Aorta (tissue), 5 donors: ENCODE results near the gene NPDC1. TPM values are rescaled to one million over a fixed set of nuclear protein-coding genes. Genes with fewer than 3 reads are reported as not detected.
A peak's percentile ranks its signal among the peaks of the same experiment; 100 is the strongest.
"Not testable (repeated sequence)": the region's sequence is repeated elsewhere in the genome, so short reads cannot be mapped to it uniquely, and the experiment has no call there.

Experiments
- ATAC-seq: fragments of 200-7000 bp; cut with Tn5 transposase; one replicate; pipeline ENCODE4 v1.9.1; 2022; ENCODE audit warnings: moderate library complexity; ENCODE audit not compliant: low FRiP score
- DNase-seq, 2 donors: peaks; one replicate each; pipeline ENCODE4 v3.0.0-alpha.2; 2020
- H3K27ac ChIP-seq, 2 donors: one replicate each; pipeline ENCODE4 v1.5.1; 2013; ENCODE audit warnings: low read length in 2 of 2, mild to moderate bottlenecking in 2 of 2, moderate library complexity in 2 of 2, control low read depth in 1 of 2, inconsistent platforms in 1 of 2, low read depth in 1 of 2
- H3K27me3 ChIP-seq, 2 donors: one replicate each; pipeline ENCODE4 v1.6.1; 2013; ENCODE audit warnings: control low read depth in 1 of 2, low read length in 1 of 2, mild to moderate bottlenecking in 1 of 2, moderate library complexity in 1 of 2; ENCODE audit not compliant: insufficient read depth in 2 of 2, control insufficient read depth in 1 of 2
- H3K36me3 ChIP-seq, 2 donors: one replicate each; pipeline ENCODE4 v1.6.1; 2013; ENCODE audit warnings: control low read depth in 1 of 2, low read length in 1 of 2, mild to moderate bottlenecking in 1 of 2; ENCODE audit not compliant: insufficient read depth in 2 of 2, control insufficient read depth in 1 of 2
- H3K4me1 ChIP-seq, 2 donors: one replicate each; pipeline ENCODE4 v1.6.1; 2013; ENCODE audit warnings: low read length in 2 of 2, control low read depth in 1 of 2, mild to moderate bottlenecking in 1 of 2, moderate library complexity in 1 of 2; ENCODE audit not compliant: insufficient read depth in 2 of 2, control insufficient read depth in 1 of 2
- H3K4me3 ChIP-seq, 2 donors: one replicate each; pipeline ENCODE4 v1.5.1; 2013; ENCODE audit warnings: low read length in 2 of 2, control low read depth in 1 of 2, mild to moderate bottlenecking in 1 of 2
- H3K9me3 ChIP-seq: one replicate; pipeline ENCODE4 v1.6.1; 2013; ENCODE audit warnings: mild to moderate bottlenecking, low read length; ENCODE audit not compliant: control insufficient read depth
- WGBS, 2 donors: extraction: QIAGEN DNeasy Blood & Tissue Kit; methylation state at CpG; one replicate each; pipeline ENCODE4 v1.1.7; 2013; 5-methylcytosine and 5-hydroxymethylcytosine counted together
- intact Hi-C, 2 donors: fragments of 100-400 bp; cut with DNase I; formaldehyde crosslinking; loops; one replicate each; pipeline versions ENCODE4 v1.14.2 to v1.15.0; 2022
- polyA plus RNA-seq, 2 donors: library from polyadenylated mRNA; stranded (reverse); fragments of 200-250 nt; gene quantifications; one replicate each; pipeline ENCODE4 v1.2.3, GENCODE V29; 2013
- total RNA-seq, 2 donors: library from RNA; stranded (reverse); fragmentation: NEBNext Ultra II Directional; extraction: Animal tissue kit (Norgen Biotek cat#: 25700); gene quantifications; one replicate each; pipeline ENCODE4 v1.2.1, GENCODE V29; 2021
- donor health status: healthy with polysubstance abuse.
- donor health status: Bipolar disorder and iron deficiency.
- donor health status: DM: no; HTN: no; CAD: no.
- donor health status: DM: no; HTN: no; CAD: no.
- donor health status: DM: yes; HTN: yes; CAD: no.

The NPDC1 gene
- total and polyA plus RNA-seq, 4 donors = 26.5 to 217 (median 145) TPM

- no peaks in the 10 kb centered on the region for H3K27me3 ChIP-seq
- WGBS, 2 donors = 87 to 91% methylated on average over 13 of the region's 13 CpGs
- H3K27ac ChIP-seq = no peak overlapping the region
- DNase-seq (no peak), ATAC-seq (peak; percentile 20)
- H3K4me3 ChIP-seq = no peak overlapping the region
- intact Hi-C loops = no loop called here
- no peaks in the 10 kb centered on the region for H3K36me3 ChIP-seq
- no peaks in the 10 kb centered on the region for H3K9me3 ChIP-seq
- no peaks in the 10 kb centered on the region for H3K4me1 ChIP-seq
These were observed 38.1 kb downstream of the NPDC1 start for GRCh38 chr9:137007816-137008270.

GRCh38 chr9:137007108-137007815 is 38.7 kb downstream of the NPDC1 start:
- Histone ChIP-seq H3K36me3 (no peaks in the 10 kb centered on the region), H3K27ac (no peak overlapping the region)
- no peak for ATAC-seq

GRCh38 chr9:137006116-137007003 is 39.6 kb downstream of the NPDC1 start:
- H3K36me3 ChIP-seq = no peaks in the 10 kb centered on the region
- no peaks in the 10 kb centered on the region for H3K27me3 ChIP-seq
- WGBS, 2 donors = 79 to 84% methylated on average over 24 of the region's 24 CpGs

More at GRCh38 chr9:137007108-137007815, 38.7 kb downstream of the NPDC1 start:
- WGBS, 2 donors = 65 to 67% methylated on average over 29 to 30 of the region's 30 CpGs
- H3K27me3 ChIP-seq = no peaks in the 10 kb centered on the region
- no peak overlapping the region for H3K4me3 ChIP-seq
- no peaks in the 10 kb centered on the region for H3K9me3 ChIP-seq
- no peaks in the 10 kb centered on the region for H3K4me1 ChIP-seq
- DNase-seq = no peak
- intact Hi-C loops = no loop called here

GRCh38 chr9:137004285-137004684 is 41.7 kb downstream of the NPDC1 start:
- WGBS, 2 donors = 40 to 42% methylated on average over 17 of the region's 17 CpGs
- not testable (repeated sequence) for H3K4me1 ChIP-seq

More at GRCh38 chr9:137006116-137007003, 39.6 kb downstream of the NPDC1 start:
- H3K27ac ChIP-seq = no peak overlapping the region
- ATAC-seq (no peak), DNase-seq (no peak)
- no peak overlapping the region for H3K4me3 ChIP-seq
- H3K9me3 ChIP-seq = no peaks in the 10 kb centered on the region
- H3K4me1 ChIP-seq = no peaks in the 10 kb centered on the region
- intact Hi-C loops = no loop called here

GRCh38 chr9:137002646-137003041 is 43.3 kb downstream of the NPDC1 start:
- DNase-seq (no peak), ATAC-seq (no peak)
- no peaks in the 10 kb centered on the region for H3K27me3 ChIP-seq
- 83 to 89% methylated on average over 10 of the region's 10 CpGs for WGBS, 2 donors
- no peaks in the 10 kb centered on the region for H3K36me3 ChIP-seq
- intact Hi-C loops = no loop called here
- H3K9me3 ChIP-seq = no peaks in the 10 kb centered on the region
- H3K4me3 ChIP-seq = no peak overlapping the region
- H3K4me1 ChIP-seq = no peaks in the 10 kb centered on the region
- no peak overlapping the region for H3K27ac ChIP-seq

More at GRCh38 chr9:137004285-137004684, 41.7 kb downstream of the NPDC1 start:
- H3K9me3 ChIP-seq, H3K36me3 ChIP-seq, DNase-seq, H3K4me3 ChIP-seq, intact Hi-C loops, ATAC-seq, H3K27ac ChIP-seq, H3K27me3 ChIP-seq: not testable (repeated sequence)

- DNase-seq = no peak
- 84 to 87% methylated on average over 20 of the region's 20 CpGs for WGBS, 2 donors
- no peak for ATAC-seq
- H3K4me1 ChIP-seq = no peaks in the 10 kb centered on the region
- H3K36me3 ChIP-seq = no peaks in the 10 kb centered on the region
- no peak overlapping the region for H3K27ac ChIP-seq
- H3K4me3 ChIP-seq = no peak overlapping the region
- H3K27me3 ChIP-seq = no peaks in the 10 kb centered on the region
- intact Hi-C loops = no loop called here
- H3K9me3 ChIP-seq = no peaks in the 10 kb centered on the region
These were observed 43.9 kb downstream of the NPDC1 start for GRCh38 chr9:137001857-137002645.

GRCh38 chr9:137000177-137000930 is 45.6 kb downstream of the NPDC1 start:
- Histone ChIP-seq H3K27ac (no peak overlapping the region), H3K4me3 (no peak overlapping the region), H3K36me3 (no peaks in the 10 kb centered on the region), H3K27me3 (no peaks in the 10 kb centered on the region), H3K4me1 (no peaks in the 10 kb centered on the region), H3K9me3 (no peaks in the 10 kb centered on the region)
- DNase-seq (no peak), ATAC-seq (no peak)
- intact Hi-C loops = no loop called here
- WGBS, 2 donors = 78 to 82% methylated on average over 10 of the region's 10 CpGs

- Histone ChIP-seq H3K27ac (no peak overlapping the region), H3K4me3 (no peak overlapping the region), H3K4me1 (peaks cover 0 to 4% of the 10 kb centered on the region in 2 donors), H3K9me3 (no peaks in the 10 kb centered on the region), H3K27me3 (no peaks in the 10 kb centered on the region), H3K36me3 (no peaks in the 10 kb centered on the region)
- 84% methylated on average over 18 of the region's 18 CpGs for WGBS, 2 donors
- intact Hi-C loops = loop anchor here in 1 of 2 donors (2.0 to 10.0 kb wide), 2 partner anchors 43 to 153 kb away; partner anchors contain the start of genes AJM1 and PHPT1
- no peak for DNase-seq
- no peak for ATAC-seq
These were observed 48.1 kb downstream of the NPDC1 start for GRCh38 chr9:136997830-136998234.
